ENCODE results near the gene LGALS9C. TPM values are rescaled to one million over a fixed set of nuclear protein-coding genes. Genes with fewer than 3 reads are reported as not detected.
"Not testable (repeated sequence)": the region's sequence is repeated elsewhere in the genome, so short reads cannot be mapped to it uniquely, and the experiment has no call there.

The LGALS9C gene
- total RNA-seq (2022): not detected in 2 replicates
- Bru-seq, nascent RNA: not detected
- percentile 5 among the genes with signal in this experiment for BruChase-seq, experiment 1, labeled RNA remaining after a 6-hour chase
- not detected for BruChase-seq, experiment 2, labeled RNA remaining after a 2-hour chase
- long read RNA-seq: 0 reads

DNA sequence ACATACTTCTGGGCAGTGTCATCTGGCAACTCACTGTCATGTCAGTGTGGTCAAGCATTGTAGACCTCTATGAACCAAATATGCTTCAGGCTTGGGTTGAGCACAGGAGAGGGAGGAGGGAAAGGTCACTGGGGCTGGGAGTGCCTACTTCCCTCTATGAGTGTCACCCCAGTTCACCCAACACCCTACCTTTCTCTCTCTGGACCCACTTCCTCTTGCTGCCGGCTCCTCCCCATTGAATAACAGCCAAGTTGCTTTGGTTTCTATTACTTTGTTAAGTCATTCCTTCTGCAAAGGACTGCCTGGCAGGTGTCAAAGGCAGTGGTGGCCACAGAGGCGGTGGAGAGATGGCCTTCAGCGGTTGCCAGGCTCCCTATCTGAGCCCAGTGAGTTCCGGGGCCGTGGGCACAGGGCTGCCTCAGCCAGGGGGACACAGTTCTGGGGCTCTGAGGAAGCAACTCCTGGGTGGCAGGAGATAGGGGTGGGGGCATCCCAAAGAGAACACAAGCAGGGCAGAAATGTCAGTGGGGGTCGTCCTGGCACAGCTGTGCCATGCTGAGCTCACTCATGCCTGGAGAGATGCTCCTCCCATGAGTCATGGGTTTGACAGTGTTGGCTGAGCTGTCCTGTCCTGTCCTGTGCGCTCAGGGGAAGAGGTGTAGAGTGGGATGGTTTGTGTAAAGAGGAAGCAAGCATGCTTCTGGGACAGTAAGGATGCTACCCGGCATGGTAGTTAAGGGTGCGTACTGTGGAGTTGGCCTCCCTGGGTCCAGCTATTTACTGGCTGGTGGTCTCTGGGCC, at the start of gene LGALS9C:
Gene LGALS9C, plus strand, starts transcription at position 282 of the 801 bp plus-strand sequence. Its CDS starts 66 bp downstream, at position 348.
- H3K36me3 Mint-ChIP-seq (ENCODE audit: insufficient read depth, unreplicated experiment); CTCF ChIA-PET; BruUV-seq (replicated peaks); H3K9me3 Mint-ChIP-seq (ENCODE audit: unreplicated experiment); H3K27ac Mint-ChIP-seq (ENCODE audit: low read depth, unreplicated experiment); intact Hi-C loops (cut with micrococcal nuclease); DNase-seq (ENCODE audit: unreplicated experiment); H3K4me1 Mint-ChIP-seq (ENCODE audit: insufficient read depth, unreplicated experiment); H3K27me3 Mint-ChIP-seq (ENCODE audit: insufficient read depth, unreplicated experiment); POLR2A ChIA-PET; H3K4me3 Mint-ChIP-seq (ENCODE audit: unreplicated experiment): not testable (repeated sequence)

DNA sequence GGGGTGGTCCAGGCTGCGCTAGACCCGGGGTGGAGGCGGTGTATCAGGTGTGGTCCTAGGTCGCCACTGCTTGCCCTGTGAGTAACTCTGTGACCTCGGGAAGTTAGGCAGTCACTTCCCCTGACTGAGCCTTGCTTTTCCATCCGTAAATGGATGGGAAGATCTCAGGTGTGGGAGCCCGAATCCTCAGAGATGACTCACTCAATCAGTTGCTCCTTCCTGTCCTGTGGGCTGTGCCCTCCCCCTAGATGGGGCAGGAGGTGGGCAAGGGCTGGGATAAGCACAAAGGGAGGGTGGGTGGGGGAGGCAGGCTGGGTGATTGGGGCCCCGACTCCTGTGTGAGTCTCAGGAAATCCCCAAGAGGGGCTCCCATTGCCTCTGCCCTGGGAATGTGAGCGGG, 44.4 kb upstream of the LGALS9C start:
- H3K36me3 Mint-ChIP-seq (ENCODE audit: insufficient read depth, unreplicated experiment); BruUV-seq (replicated peaks); H3K27ac Mint-ChIP-seq (ENCODE audit: low read depth, unreplicated experiment); H3K27me3 Mint-ChIP-seq (ENCODE audit: insufficient read depth, unreplicated experiment); H3K4me3 Mint-ChIP-seq (ENCODE audit: unreplicated experiment); H3K9me3 Mint-ChIP-seq (ENCODE audit: unreplicated experiment); H3K4me1 Mint-ChIP-seq (ENCODE audit: insufficient read depth, unreplicated experiment); intact Hi-C loops (cut with micrococcal nuclease); DNase-seq (ENCODE audit: unreplicated experiment); CTCF ChIA-PET; POLR2A ChIA-PET: not testable (repeated sequence)

DNA sequence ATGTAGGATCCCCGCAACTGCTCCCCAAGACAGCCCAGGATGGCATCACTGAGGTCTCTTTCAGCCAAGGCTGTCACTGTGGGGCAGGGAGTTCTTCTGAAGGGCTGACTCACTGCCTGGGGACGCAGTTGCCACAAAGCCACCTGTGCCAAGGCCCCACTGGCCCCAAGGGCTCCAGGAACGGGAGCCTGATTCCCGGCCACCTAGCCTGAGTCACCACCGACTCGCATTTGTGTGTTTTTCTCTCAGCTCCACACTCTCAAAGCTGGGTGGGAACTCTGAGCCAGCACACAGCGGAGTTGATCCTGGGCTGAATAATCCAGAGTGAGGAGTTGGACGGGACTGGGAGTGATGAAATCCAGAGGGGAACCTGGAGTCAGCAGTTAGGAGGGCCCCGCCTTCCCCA, 37.1 kb upstream of the LGALS9C start:
- H3K27me3 Mint-ChIP-seq (ENCODE audit: insufficient read depth, unreplicated experiment); H3K4me1 Mint-ChIP-seq (ENCODE audit: insufficient read depth, unreplicated experiment); CTCF ChIA-PET; H3K36me3 Mint-ChIP-seq (ENCODE audit: insufficient read depth, unreplicated experiment); BruUV-seq (replicated peaks); H3K27ac Mint-ChIP-seq (ENCODE audit: low read depth, unreplicated experiment); POLR2A ChIA-PET; DNase-seq (ENCODE audit: unreplicated experiment); H3K9me3 Mint-ChIP-seq (ENCODE audit: unreplicated experiment); H3K4me3 Mint-ChIP-seq (ENCODE audit: unreplicated experiment); intact Hi-C loops (cut with micrococcal nuclease): not testable (repeated sequence)

DNA sequence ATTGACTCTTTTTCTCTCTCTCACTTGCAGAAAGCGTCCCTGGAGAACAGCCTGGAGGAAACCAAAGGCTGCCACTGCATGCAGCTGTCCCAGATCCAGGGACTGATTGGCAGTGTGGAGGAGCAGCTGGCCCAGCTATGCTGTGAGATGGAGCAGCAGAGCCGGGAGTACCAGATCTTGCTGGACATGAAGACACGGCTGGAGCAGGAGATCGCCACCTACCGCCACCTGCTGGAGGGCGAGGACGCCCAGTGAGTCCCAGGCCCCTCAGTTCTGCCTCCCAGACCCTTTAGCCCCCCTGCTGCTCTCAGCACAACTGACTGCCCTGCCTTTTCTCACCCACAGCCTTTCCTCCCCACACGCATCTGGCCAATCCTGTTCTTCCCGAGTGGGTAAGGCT, 34.5 kb upstream of the LGALS9C start:
- POLR2A ChIA-PET: not testable (repeated sequence)

DNA sequence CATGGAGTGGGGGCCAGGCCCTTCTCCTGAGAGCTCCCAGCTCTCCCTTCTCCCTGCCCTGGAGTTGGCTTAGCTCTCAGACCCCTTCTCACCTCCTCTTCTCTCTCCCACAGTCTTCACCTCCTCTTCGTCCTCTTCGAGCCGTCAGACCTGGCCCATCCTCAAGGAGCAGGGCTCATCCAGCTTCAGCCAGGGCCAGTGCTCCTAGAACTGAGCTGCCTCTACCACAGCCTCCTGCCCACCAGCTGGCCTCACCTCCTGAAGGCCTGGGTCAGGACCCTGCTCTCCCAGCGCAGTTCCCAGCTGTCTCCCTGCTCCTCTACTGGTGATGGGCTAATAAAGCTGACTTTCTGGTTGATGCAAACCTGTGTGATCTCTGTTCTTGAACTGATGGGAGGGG, 34.1 kb upstream of the LGALS9C start:
- POLR2A ChIA-PET; H3K27me3 Mint-ChIP-seq (ENCODE audit: insufficient read depth, unreplicated experiment); intact Hi-C loops (cut with micrococcal nuclease); H3K4me3 Mint-ChIP-seq (ENCODE audit: unreplicated experiment); H3K27ac Mint-ChIP-seq (ENCODE audit: low read depth, unreplicated experiment); BruUV-seq (replicated peaks); H3K9me3 Mint-ChIP-seq (ENCODE audit: unreplicated experiment); H3K4me1 Mint-ChIP-seq (ENCODE audit: insufficient read depth, unreplicated experiment); DNase-seq (ENCODE audit: unreplicated experiment); H3K36me3 Mint-ChIP-seq (ENCODE audit: insufficient read depth, unreplicated experiment); CTCF ChIA-PET: not testable (repeated sequence)

More for the DNA sequence above, 34.5 kb upstream of the LGALS9C start:
- BruUV-seq (replicated peaks); H3K4me3 Mint-ChIP-seq (ENCODE audit: unreplicated experiment); H3K4me1 Mint-ChIP-seq (ENCODE audit: insufficient read depth, unreplicated experiment); CTCF ChIA-PET; DNase-seq (ENCODE audit: unreplicated experiment); H3K36me3 Mint-ChIP-seq (ENCODE audit: insufficient read depth, unreplicated experiment); H3K27me3 Mint-ChIP-seq (ENCODE audit: insufficient read depth, unreplicated experiment); H3K9me3 Mint-ChIP-seq (ENCODE audit: unreplicated experiment); H3K27ac Mint-ChIP-seq (ENCODE audit: low read depth, unreplicated experiment); intact Hi-C loops (cut with micrococcal nuclease): not testable (repeated sequence)

DNA sequence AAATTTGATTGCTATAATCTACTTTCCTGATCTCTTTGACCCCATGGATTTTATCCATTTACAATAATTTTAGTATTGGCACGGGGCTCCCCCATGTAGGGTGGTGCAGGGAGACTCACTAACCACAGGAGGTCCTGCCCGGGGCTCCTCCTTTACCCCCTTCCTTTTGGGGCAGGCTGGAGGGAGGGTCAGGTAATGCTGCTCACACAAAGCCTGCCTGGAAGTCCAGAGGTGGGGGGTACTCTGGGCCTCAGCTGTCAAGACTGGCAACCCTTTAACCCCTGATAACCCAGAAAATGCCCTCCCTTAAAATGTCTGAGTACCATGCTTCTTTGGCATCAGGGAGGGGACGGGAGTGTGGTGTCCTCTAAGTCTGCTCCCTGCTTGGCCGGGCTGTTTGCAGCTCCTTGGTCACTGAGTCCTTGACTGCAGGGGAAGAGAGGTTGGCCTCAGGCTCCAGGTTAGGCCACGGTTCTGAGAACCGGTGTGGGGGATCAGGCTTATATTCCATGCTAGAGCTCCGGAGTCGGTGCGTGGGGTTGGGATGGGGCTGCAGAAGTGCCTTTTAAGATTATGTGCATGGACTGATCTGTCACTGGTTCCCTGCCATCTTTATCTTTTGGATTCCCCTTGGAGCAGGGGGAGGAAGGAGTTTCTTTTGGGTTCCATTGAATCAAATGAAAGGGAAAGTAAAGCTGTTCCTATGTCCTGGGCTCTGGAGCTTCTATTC, 28.9 kb upstream of the LGALS9C start:
- BruUV-seq (replicated peaks); intact Hi-C loops (cut with micrococcal nuclease); H3K4me1 Mint-ChIP-seq (ENCODE audit: insufficient read depth, unreplicated experiment); DNase-seq (ENCODE audit: unreplicated experiment); H3K36me3 Mint-ChIP-seq (ENCODE audit: insufficient read depth, unreplicated experiment); H3K9me3 Mint-ChIP-seq (ENCODE audit: unreplicated experiment); H3K27me3 Mint-ChIP-seq (ENCODE audit: insufficient read depth, unreplicated experiment); H3K4me3 Mint-ChIP-seq (ENCODE audit: unreplicated experiment); POLR2A ChIA-PET; CTCF ChIA-PET; H3K27ac Mint-ChIP-seq (ENCODE audit: low read depth, unreplicated experiment): not testable (repeated sequence)

DNA sequence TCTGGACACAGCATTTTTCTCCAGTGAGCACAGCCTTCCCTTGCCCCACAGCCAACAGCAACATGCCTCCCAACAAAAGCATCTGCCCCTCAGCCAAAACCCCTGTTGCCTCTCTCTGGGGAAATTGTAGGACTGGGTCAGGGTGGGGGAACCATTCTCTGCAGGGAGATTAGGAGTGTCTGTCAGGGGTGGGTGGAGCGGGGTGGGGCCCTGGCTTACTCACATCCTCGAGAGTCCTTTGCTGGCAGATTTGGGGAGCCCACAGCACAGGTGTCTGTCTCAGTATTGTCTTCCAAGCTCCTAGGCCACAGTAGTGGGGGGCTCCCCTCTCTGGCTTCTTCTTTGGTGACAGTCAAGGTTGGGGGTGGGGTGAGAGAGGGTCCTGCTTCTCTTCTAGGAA, 28.3 kb upstream of the LGALS9C start:
- H3K27me3 Mint-ChIP-seq (ENCODE audit: insufficient read depth, unreplicated experiment); POLR2A ChIA-PET; H3K4me3 Mint-ChIP-seq (ENCODE audit: unreplicated experiment); H3K36me3 Mint-ChIP-seq (ENCODE audit: insufficient read depth, unreplicated experiment); H3K9me3 Mint-ChIP-seq (ENCODE audit: unreplicated experiment); H3K4me1 Mint-ChIP-seq (ENCODE audit: insufficient read depth, unreplicated experiment); intact Hi-C loops (cut with micrococcal nuclease); DNase-seq (ENCODE audit: unreplicated experiment); H3K27ac Mint-ChIP-seq (ENCODE audit: low read depth, unreplicated experiment); BruUV-seq (replicated peaks); CTCF ChIA-PET: not testable (repeated sequence)

DNA sequence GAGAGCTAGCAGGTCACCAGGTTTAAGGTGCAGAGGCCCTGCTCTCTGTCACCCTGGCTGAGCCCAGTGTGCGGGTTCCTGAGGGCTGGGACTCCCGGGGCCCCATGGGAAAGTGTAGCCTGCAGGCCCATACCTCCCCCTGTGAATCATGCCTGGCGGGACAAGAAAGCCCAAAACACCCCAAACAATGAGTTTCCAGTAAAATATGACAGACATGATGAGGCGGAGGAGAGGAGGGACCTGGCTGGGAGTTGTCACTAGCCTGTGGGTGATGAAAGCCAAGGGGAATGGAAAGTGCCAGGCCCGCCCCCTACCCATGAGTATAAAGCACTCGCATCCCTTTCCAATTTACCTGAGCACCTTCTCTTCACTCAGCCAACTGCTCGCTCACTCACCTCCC, 26.8 kb upstream of the LGALS9C start:
- H3K4me3 Mint-ChIP-seq (ENCODE audit: unreplicated experiment); BruUV-seq (replicated peaks); H3K27ac Mint-ChIP-seq (ENCODE audit: low read depth, unreplicated experiment); POLR2A ChIA-PET; H3K27me3 Mint-ChIP-seq (ENCODE audit: insufficient read depth, unreplicated experiment); H3K36me3 Mint-ChIP-seq (ENCODE audit: insufficient read depth, unreplicated experiment); H3K4me1 Mint-ChIP-seq (ENCODE audit: insufficient read depth, unreplicated experiment); DNase-seq (ENCODE audit: unreplicated experiment); intact Hi-C loops (cut with micrococcal nuclease); CTCF ChIA-PET; H3K9me3 Mint-ChIP-seq (ENCODE audit: unreplicated experiment): not testable (repeated sequence)

DNA sequence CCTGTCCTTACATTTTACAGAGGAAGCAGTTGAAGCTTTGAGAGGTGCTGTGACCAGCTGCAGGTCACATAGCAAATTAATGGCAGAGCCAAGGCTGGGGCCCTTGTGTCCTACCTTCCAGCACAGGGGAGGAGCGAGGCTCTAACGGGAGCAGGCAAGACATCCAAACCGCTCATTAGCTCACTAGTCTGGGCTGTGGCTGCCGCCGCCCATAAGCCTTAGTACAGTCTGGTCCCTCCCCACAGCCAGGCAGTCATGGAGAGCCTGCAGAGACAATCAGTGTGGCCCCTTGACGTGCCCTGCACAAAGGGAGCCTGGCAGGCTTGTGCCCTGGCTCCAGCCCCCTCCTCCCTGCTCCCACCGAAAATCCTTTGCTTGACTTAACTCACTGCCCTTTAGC, 25.6 kb upstream of the LGALS9C start:
- intact Hi-C loops (cut with micrococcal nuclease); H3K36me3 Mint-ChIP-seq (ENCODE audit: insufficient read depth, unreplicated experiment); H3K27ac Mint-ChIP-seq (ENCODE audit: low read depth, unreplicated experiment); H3K27me3 Mint-ChIP-seq (ENCODE audit: insufficient read depth, unreplicated experiment); H3K4me3 Mint-ChIP-seq (ENCODE audit: unreplicated experiment); CTCF ChIA-PET; H3K4me1 Mint-ChIP-seq (ENCODE audit: insufficient read depth, unreplicated experiment); H3K9me3 Mint-ChIP-seq (ENCODE audit: unreplicated experiment); BruUV-seq (replicated peaks); POLR2A ChIA-PET; DNase-seq (ENCODE audit: unreplicated experiment): not testable (repeated sequence)
